Measurements from ENCODE around the gene MUC13. TPM values are rescaled to one million over a fixed set of nuclear protein-coding genes. Genes with fewer than 3 reads are reported as not detected.

Gene MUC13
- total RNA-seq, 4 donors from 2014 or later = 0.46 TPM; not detected in 3

GRCh38 chr3:124918524-124918923 is 16.0 kb downstream of the MUC13 start:
- Histone ChIP-seq H3K4me3 (no peak overlapping the region), H3K9me3 (no peaks in the 10 kb centered on the region), H3K27ac (replicated peaks in 1 of 4) (no peak overlapping the region), H3K36me3 (no peaks in the 10 kb centered on the region), H3K27me3 (no peaks in the 10 kb centered on the region), H3K4me1 (no peaks in the 10 kb centered on the region)
- no peak for DNase-seq (ENCODE audit: extremely low spot score)
- WGBS = 96% methylated on average over 2 of the region's 2 CpGs
- TF ChIP-seq POLR2A (IDR thresholded peaks at IDR 0.05; ENCODE audit: low read depth) (no peak), POLR2AphosphoS5 (IDR thresholded peaks at IDR 0.05) (no peak)
- intact Hi-C loops (cut with DNase I) = no loop called here

DNA sequence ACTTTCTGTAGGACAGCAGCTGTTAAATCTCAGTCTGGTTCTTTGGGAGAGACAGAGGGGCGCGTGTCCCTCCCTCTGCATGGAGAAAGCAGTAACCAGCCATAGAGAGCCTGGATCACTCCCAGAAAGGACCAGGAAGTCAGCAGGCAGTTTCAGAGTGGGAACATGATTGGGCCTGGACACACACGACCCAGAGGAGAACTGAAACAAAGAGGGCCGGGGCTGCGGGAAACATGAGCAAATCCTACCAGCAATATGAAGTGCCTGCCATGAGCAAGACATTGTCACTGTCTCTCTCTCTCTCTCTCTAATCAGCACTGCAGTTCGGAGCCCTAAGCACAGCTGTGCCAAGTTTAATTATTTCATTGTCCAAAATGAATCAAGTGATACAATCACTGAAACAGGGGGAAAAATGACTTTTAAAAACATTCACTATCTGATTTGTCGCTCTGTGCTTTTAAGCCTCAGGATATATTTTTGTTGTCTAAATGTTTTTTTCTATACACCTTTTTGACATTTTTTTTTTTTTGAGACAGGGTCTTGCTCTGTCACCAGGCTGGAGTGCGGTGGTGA is 17.6 kb downstream of the MUC13 start:
- H3K27ac ChIP-seq (replicated peaks in 1 of 4) = no peak overlapping the region
- 61% methylated on average over 8 of the region's 8 CpGs for WGBS
- no peak overlapping the region for H3K4me3 ChIP-seq
- intact Hi-C loops (cut with DNase I) = no loop called here
- H3K27me3 ChIP-seq = peaks cover 0 to 7% (median 0%) of the 10 kb centered on the region in 4 donors
- TF ChIP-seq POLR2A (IDR thresholded peaks at IDR 0.05; ENCODE audit: low read depth) = no peak
- TF ChIP-seq POLR2AphosphoS5 (IDR thresholded peaks at IDR 0.05) = no peak
- no peak for TF ChIP-seq EP300 (IDR thresholded peaks at IDR 0.05)
- TF ChIP-seq, protein P1, sequence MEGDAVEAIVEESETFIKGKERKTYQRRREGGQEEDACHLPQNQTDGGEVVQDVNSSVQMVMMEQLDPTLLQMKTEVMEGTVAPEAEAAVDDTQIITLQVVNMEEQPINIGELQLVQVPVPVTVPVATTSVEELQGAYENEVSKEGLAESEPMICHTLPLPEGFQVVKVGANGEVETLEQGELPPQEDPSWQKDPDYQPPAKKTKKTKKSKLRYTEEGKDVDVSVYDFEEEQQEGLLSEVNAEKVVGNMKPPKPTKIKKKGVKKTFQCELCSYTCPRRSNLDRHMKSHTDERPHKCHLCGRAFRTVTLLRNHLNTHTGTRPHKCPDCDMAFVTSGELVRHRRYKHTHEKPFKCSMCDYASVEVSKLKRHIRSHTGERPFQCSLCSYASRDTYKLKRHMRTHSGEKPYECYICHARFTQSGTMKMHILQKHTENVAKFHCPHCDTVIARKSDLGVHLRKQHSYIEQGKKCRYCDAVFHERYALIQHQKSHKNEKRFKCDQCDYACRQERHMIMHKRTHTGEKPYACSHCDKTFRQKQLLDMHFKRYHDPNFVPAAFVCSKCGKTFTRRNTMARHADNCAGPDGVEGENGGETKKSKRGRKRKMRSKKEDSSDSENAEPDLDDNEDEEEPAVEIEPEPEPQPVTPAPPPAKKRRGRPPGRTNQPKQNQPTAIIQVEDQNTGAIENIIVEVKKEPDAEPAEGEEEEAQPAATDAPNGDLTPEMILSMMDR (IDR thresholded peaks at IDR 0.05) = no peak
- H3K9me3 ChIP-seq = no peaks in the 10 kb centered on the region
- H3K36me3 ChIP-seq = no peaks in the 10 kb centered on the region
- no peak for DNase-seq (ENCODE audit: extremely low spot score)
- no peaks in the 10 kb centered on the region for H3K4me1 ChIP-seq

GRCh38 chr3:124915254-124915653 is 19.3 kb downstream of the MUC13 start:
- TF ChIP-seq POLR2AphosphoS5 (IDR thresholded peaks at IDR 0.05) (no peak), POLR2A (IDR thresholded peaks at IDR 0.05; ENCODE audit: low read depth) (no peak), EP300 (IDR thresholded peaks at IDR 0.05) (no peak)
- TF ChIP-seq, protein P1 (IDR thresholded peaks at IDR 0.05) = no peak
- WGBS = 94% methylated on average over 3 of the region's 3 CpGs
- intact Hi-C loops (cut with DNase I) = no loop called here
- no peaks in the 10 kb centered on the region for H3K9me3 ChIP-seq
- H3K27ac ChIP-seq (replicated peaks in 1 of 4) = no peak overlapping the region
- DNase-seq (ENCODE audit: extremely low spot score) = no peak
- no peak overlapping the region for H3K4me3 ChIP-seq
- no peaks in the 10 kb centered on the region for H3K4me1 ChIP-seq
- H3K27me3 ChIP-seq = peaks cover 0 to 11% (median 0%) of the 10 kb centered on the region in 4 donors
- H3K36me3 ChIP-seq = no peaks in the 10 kb centered on the region

DNA sequence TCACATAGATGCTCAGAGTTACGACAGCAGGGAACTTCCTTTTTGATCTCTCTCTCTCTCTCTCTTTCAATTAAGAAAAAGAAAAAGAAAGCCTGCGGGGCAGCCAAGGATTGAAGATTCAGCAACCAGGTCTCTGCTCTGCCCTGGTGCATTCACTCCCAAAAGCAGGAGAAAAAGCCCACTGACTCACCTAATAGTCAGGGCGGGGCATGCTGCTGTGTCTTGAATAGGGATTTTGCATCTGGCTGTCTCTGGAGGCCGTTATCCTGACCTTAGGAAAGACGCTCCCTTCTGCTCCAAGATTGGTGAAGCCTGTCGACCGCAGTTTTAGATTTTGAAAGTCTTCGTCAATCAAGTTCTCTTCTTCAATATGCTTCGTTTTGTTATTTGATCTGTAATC is 26.6 kb downstream of the MUC13 start:
- H3K27ac ChIP-seq (replicated peaks in 1 of 4) = no peak overlapping the region
- no peak for DNase-seq (ENCODE audit: extremely low spot score)
- no peak overlapping the region for H3K4me3 ChIP-seq
- TF ChIP-seq EP300 (IDR thresholded peaks at IDR 0.05) = no peak
- peaks cover 0 to 11% (median 0%) of the 10 kb centered on the region in 4 donors for H3K27me3 ChIP-seq
- intact Hi-C loops (cut with DNase I) = no loop called here
- no peaks in the 10 kb centered on the region for H3K36me3 ChIP-seq
- no peaks in the 10 kb centered on the region for H3K4me1 ChIP-seq
- H3K9me3 ChIP-seq = no peaks in the 10 kb centered on the region
- 82% methylated on average over 9 of the region's 9 CpGs for WGBS

DNA sequence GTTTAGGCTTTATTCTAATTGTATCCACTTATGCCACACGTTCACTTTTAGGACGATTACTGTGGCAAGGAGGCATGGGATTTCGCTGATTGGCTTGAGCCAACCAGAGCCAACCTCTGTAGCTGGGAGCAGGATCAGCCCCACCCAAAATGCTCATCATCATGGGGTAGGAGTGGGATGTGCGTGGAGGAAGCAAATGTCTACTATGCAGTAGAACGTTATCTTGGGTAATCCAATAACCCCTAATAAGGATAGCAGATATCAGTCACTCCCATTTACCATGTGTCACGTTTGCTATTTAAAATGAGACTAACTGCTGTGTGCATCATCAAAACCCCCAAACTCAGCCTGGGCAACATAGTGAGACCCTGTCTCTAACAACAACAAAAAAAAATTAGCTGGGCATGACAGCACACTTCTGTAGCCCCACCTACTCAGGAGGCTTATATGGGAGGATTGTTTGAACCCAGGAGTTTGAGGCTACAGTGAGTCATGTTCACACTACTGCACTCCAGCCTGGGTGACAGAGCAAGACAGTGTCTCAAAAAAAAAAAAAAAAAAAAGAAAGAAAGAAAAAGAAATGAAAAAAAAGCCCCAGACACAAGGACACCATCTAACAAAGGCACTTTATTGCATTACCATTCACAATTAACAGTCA is 29.6 kb downstream of the MUC13 start:
- H3K27me3 ChIP-seq = no peaks in the 10 kb centered on the region
- intact Hi-C loops (cut with DNase I) = no loop called here
- DNase-seq (ENCODE audit: extremely low spot score) = no peak
- H3K9me3 ChIP-seq = no peaks in the 10 kb centered on the region
- H3K36me3 ChIP-seq = no peaks in the 10 kb centered on the region
- H3K4me3 ChIP-seq = no peak overlapping the region
- TF ChIP-seq EP300 (IDR thresholded peaks at IDR 0.05) (no peak), POLR2A (IDR thresholded peaks at IDR 0.05; ENCODE audit: low read depth) (no peak), POLR2AphosphoS5 (IDR thresholded peaks at IDR 0.05) (no peak)
- TF ChIP-seq, protein P1 (IDR thresholded peaks at IDR 0.05) = no peak
- 91% methylated on average over 6 of the region's 6 CpGs for WGBS
- no peak overlapping the region for H3K27ac ChIP-seq (replicated peaks in 1 of 4)
- H3K4me1 ChIP-seq = peaks cover 0 to 11% (median 7%) of the 10 kb centered on the region in 4 donors

All from esophagus muscularis mucosa (tissue), 4 donors.